Gastrocnemius medialis (tissue), 4 donors: ENCODE measurements around the gene RARS1. TPM values are rescaled to one million over a fixed set of nuclear protein-coding genes. Genes with fewer than 3 reads are reported as not detected.

Experiments
- ATAC-seq, 2 donors: fragments of 150-250 bp; one replicate each; pipeline ENCODE4 v1.9.1; 2016
- DNase-seq, 2 donors: peaks; one replicate each; pipeline ENCODE4 v3.0.0-alpha.2; 2019
- H3K27ac ChIP-seq, 4 donors: fragments of 200-600 bp; sonication (generic); 1 replicate in 1 of 4; 2 replicates in 3 of 4; pipeline ENCODE4 v1.5.1; 2016 to 2018; ENCODE audit warnings: mild to moderate bottlenecking in 2 of 4, moderate library complexity in 1 of 4
- H3K27me3 ChIP-seq, 3 donors: fragments of 200-600 bp; sonication (generic) in 2 of 3; 1 replicate in 1 of 3; 2 replicates in 2 of 3; pipeline versions ENCODE4 v1.5.1 to v1.6.0; 2016 to 2019; ENCODE audit warnings: mild to moderate bottlenecking in 1 of 3, moderate library complexity in 1 of 3
- H3K36me3 ChIP-seq, 2 donors: fragments of 200-600 bp; sonication (generic) in 1 of 2; one replicate each; pipeline ENCODE4 v1.5.1; 2017 to 2018
- H3K4me1 ChIP-seq, 2 donors: fragments of 200-600 bp; sonication (generic) in 1 of 2; one replicate each; pipeline ENCODE4 v1.5.1; 2016 to 2017; ENCODE audit warnings: mild to moderate bottlenecking in 2 of 2
- H3K4me3 ChIP-seq, 4 donors: fragments of 200-600 bp; sonication (generic) in 3 of 4; 1 replicate in 1 of 4; 2 replicates in 3 of 4; pipeline ENCODE4 v1.5.1; 2016 to 2019; ENCODE audit warnings: mild to moderate bottlenecking in 2 of 4
- H3K9me3 ChIP-seq, 3 donors: fragments of 200-600 bp; sonication (generic) in 2 of 3; 1 replicate in 1 of 3; 2 replicates in 2 of 3; pipeline ENCODE4 v1.5.1; 2016 to 2019
- CTCF ChIP-seq, 5 experiments: fragments of 450-650 bp in 3 of 5; fragments of 200-600 bp in 2 of 5; sonication (generic) in 2 of 5; IDR thresholded peaks in 4 of 5; conservative IDR thresholded peaks in 1 of 5; 1 replicate in 4 of 5; 2 replicates in 1 of 5; pipeline ENCODE4 v1.5.1; 2016 to 2019; ENCODE audit warnings: antibody characterized with exemption in 5 of 5, mild to moderate bottlenecking in 3 of 5, moderate library complexity in 3 of 5
- POLR2A ChIP-seq, 2 donors: fragments of 450-650 bp; IDR thresholded peaks; one replicate each; pipeline ENCODE4 v1.6.1; 2017; ENCODE audit warnings: antibody characterized with exemption in 2 of 2, mild to moderate bottlenecking in 2 of 2, moderate library complexity in 2 of 2
- in situ Hi-C, 4 donors: fragments of 200-750 bp; cut with MboI; loops; one replicate each; pipeline versions ENCODE4 v1.15.0 to v1.8.0; 2017; ENCODE audit warnings: low sequenced_read_pairs in 4 of 4
- intact Hi-C: fragments of 100-400 bp; cut with DNase I; formaldehyde crosslinking; loops from one replicate; pipeline ENCODE4 v1.15.1; 2023; ENCODE audit warnings: low total_unique reads
- total RNA-seq, 4 donors: library from RNA; depleted of rRNA; stranded (reverse); fragments of >200 nt; gene quantifications; one replicate each; pipeline versions ENCODE4 v1.1.0 to v1.2.3, GENCODE V29; 2016

RARS1 gene
- total RNA-seq, 4 donors from 2014 or later: 45.9 to 65.5 (median 52.7) TPM

GRCh38 chr5:168467755-168468330 is 18.4 kb upstream of the RARS1 start:
- Histone ChIP-seq H3K4me1 (no peaks in the 10 kb centered on the region), H3K36me3 (no peaks in the 10 kb centered on the region), H3K27me3 (no peaks in the 10 kb centered on the region), H3K9me3 (no peaks in the 10 kb centered on the region), H3K27ac (no peak overlapping the region), H3K4me3 (no peak overlapping the region)
- TF ChIP-seq POLR2A (IDR thresholded peaks at IDR 0.05) (no peak), CTCF (IDR thresholded peaks at IDR 0.05 in 4 of 5, conservative IDR thresholded peaks at IDR 0.05 in 1 of 5) (no peak)
- no peak for DNase-seq
- in situ Hi-C loops: no loop called here
- no peak for ATAC-seq
- intact Hi-C loops: no loop called here

- in situ Hi-C loops (no loop called here), intact Hi-C loops (no loop called here)
- TF ChIP-seq POLR2A (IDR thresholded peaks at IDR 0.05): no peak
- no peak for TF ChIP-seq CTCF (IDR thresholded peaks at IDR 0.05 in 4 of 5, conservative IDR thresholded peaks at IDR 0.05 in 1 of 5)
- Histone ChIP-seq H3K4me1 (no peaks in the 10 kb centered on the region), H3K27me3 (no peaks in the 10 kb centered on the region), H3K36me3 (no peaks in the 10 kb centered on the region), H3K9me3 (no peaks in the 10 kb centered on the region), H3K4me3 (no peak overlapping the region), H3K27ac (no peak overlapping the region)
- ATAC-seq (no peak), DNase-seq (no peak)
These were observed 17.4 kb upstream of the RARS1 start for GRCh38 chr5:168468836-168469235.

GRCh38 chr5:168469816-168470215 is 16.5 kb upstream of the RARS1 start:
- Histone ChIP-seq H3K27ac (no peak overlapping the region), H3K36me3 (no peaks in the 10 kb centered on the region), H3K4me1 (no peaks in the 10 kb centered on the region), H3K4me3 (no peak overlapping the region), H3K9me3 (no peaks in the 10 kb centered on the region), H3K27me3 (no peaks in the 10 kb centered on the region)
- DNase-seq (no peak), ATAC-seq (no peak)
- intact Hi-C loops (no loop called here), in situ Hi-C loops (no loop called here)
- TF ChIP-seq POLR2A (IDR thresholded peaks at IDR 0.05) (no peak), CTCF (IDR thresholded peaks at IDR 0.05 in 4 of 5, conservative IDR thresholded peaks at IDR 0.05 in 1 of 5) (no peak)

- ATAC-seq (no peak), DNase-seq (no peak)
- Histone ChIP-seq H3K27ac (no peak overlapping the region), H3K4me3 (no peak overlapping the region), H3K27me3 (no peaks in the 10 kb centered on the region), H3K36me3 (no peaks in the 10 kb centered on the region), H3K9me3 (no peaks in the 10 kb centered on the region), H3K4me1 (no peaks in the 10 kb centered on the region)
- in situ Hi-C loops: no loop called here
- no peak for TF ChIP-seq CTCF (IDR thresholded peaks at IDR 0.05 in 4 of 5, conservative IDR thresholded peaks at IDR 0.05 in 1 of 5)
- TF ChIP-seq POLR2A (IDR thresholded peaks at IDR 0.05): no peak
- intact Hi-C loops: no loop called here
These were observed 14.5 kb upstream of the RARS1 start for GRCh38 chr5:168471785-168472184.

GRCh38 chr5:168472329-168472728 is 13.9 kb upstream of the RARS1 start:
- TF ChIP-seq CTCF (IDR thresholded peaks at IDR 0.05 in 4 of 5, conservative IDR thresholded peaks at IDR 0.05 in 1 of 5) (no peak), POLR2A (IDR thresholded peaks at IDR 0.05) (no peak)
- intact Hi-C loops (no loop called here), in situ Hi-C loops (no loop called here)
- H3K36me3 ChIP-seq: no peaks in the 10 kb centered on the region
- H3K4me1 ChIP-seq: no peaks in the 10 kb centered on the region
- DNase-seq: no peak
- H3K27me3 ChIP-seq: no peaks in the 10 kb centered on the region
- no peak for ATAC-seq
- no peaks in the 10 kb centered on the region for H3K9me3 ChIP-seq
- no peak overlapping the region for H3K4me3 ChIP-seq
- H3K27ac ChIP-seq: no peak overlapping the region
